Measurements from ENCODE around the gene TTC9. TPM values are rescaled to one million over a fixed set of nuclear protein-coding genes. Genes with fewer than 3 reads are reported as not detected.

Gene TTC9
- total and polyA plus RNA-seq, 2 experiments from 2014 or later: 10.3 to 34.2 TPM

DNA sequence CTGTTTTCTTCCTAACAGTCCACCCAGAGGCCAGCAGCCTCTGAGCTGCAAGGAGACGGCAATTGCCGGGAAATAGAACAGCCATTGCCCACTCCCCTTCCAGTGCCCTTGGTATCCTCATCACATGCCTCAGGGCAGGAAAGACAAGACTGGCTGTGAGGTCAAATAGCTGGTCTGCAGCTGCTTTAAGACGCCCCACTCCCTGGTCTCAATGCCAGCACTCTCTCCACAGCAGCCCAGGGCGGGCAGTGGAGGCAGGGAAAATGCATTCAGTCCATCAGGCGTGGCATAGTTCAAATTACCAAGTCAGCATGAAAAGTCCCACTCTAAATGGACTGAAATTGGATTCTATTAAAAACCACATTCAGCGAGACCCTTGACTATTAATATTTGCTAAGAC, 35.6 kb downstream of the TTC9 start:
- H3K79me2 ChIP-seq (replicated peaks; ENCODE audit: insufficient read depth): no peaks in the 10 kb centered on the region
- H4K20me1 ChIP-seq (replicated peaks; ENCODE audit: insufficient read depth): no peaks in the 10 kb centered on the region
- 0 out of 2 replicates have a peak overlapping the region, but pooled peaks have one; percentile 67 for H3K27ac ChIP-seq (ENCODE audit: low read depth)
- Mint-ChIP-seq H3K27me3 (ENCODE audit: insufficient read depth, low read depth, poor library complexity) (peaks cover 3% of the 10 kb centered on the region), H3K27ac (no peak overlapping the region), H3K4me1 (peaks cover 4% of the 10 kb centered on the region), H3K36me3 (ENCODE audit: low read depth) (peaks cover 27% of the 10 kb centered on the region), H3K9me3 (no peaks in the 10 kb centered on the region), H3K4me3 (no peak overlapping the region)
- peaks cover 10% of the 10 kb centered on the region for H3K36me3 ChIP-seq (ENCODE audit: insufficient read depth)
- H3K27me3 ChIP-seq (ENCODE audit: insufficient read depth): no peaks in the 10 kb centered on the region
- no peaks in the 10 kb centered on the region for H3K4me1 ChIP-seq (ENCODE audit: insufficient read depth)
- no peak overlapping the region for H3K4me2 ChIP-seq
- ATAC-seq: peak; percentile 53
- DNase-seq (ENCODE audit: low spot score): no peak
- peaks cover 12% of the 10 kb centered on the region; the same call in 1 of the 2 replicates for H3F3A ChIP-seq (replicated peaks; ENCODE audit: low read depth)
- no peak overlapping the region for H2AFZ ChIP-seq
- no peak overlapping the region for H3K4me3 ChIP-seq
- TF ChIP-seq ZNF114 (CRISPR knock-in tag; IDR thresholded peaks at IDR 0.05) (no peak), EZH2phosphoT487 (IDR thresholded peaks at IDR 0.05; ENCODE audit: unreplicated experiment) (no peak), STAT1 (IDR thresholded peaks at IDR 0.05; ENCODE audit: unreplicated experiment) (no peak), EZH2 (IDR thresholded peaks at IDR 0.05; ENCODE audit: low read depth, unreplicated experiment) (no peak)
- TF ChIP-seq, protein P1, sequence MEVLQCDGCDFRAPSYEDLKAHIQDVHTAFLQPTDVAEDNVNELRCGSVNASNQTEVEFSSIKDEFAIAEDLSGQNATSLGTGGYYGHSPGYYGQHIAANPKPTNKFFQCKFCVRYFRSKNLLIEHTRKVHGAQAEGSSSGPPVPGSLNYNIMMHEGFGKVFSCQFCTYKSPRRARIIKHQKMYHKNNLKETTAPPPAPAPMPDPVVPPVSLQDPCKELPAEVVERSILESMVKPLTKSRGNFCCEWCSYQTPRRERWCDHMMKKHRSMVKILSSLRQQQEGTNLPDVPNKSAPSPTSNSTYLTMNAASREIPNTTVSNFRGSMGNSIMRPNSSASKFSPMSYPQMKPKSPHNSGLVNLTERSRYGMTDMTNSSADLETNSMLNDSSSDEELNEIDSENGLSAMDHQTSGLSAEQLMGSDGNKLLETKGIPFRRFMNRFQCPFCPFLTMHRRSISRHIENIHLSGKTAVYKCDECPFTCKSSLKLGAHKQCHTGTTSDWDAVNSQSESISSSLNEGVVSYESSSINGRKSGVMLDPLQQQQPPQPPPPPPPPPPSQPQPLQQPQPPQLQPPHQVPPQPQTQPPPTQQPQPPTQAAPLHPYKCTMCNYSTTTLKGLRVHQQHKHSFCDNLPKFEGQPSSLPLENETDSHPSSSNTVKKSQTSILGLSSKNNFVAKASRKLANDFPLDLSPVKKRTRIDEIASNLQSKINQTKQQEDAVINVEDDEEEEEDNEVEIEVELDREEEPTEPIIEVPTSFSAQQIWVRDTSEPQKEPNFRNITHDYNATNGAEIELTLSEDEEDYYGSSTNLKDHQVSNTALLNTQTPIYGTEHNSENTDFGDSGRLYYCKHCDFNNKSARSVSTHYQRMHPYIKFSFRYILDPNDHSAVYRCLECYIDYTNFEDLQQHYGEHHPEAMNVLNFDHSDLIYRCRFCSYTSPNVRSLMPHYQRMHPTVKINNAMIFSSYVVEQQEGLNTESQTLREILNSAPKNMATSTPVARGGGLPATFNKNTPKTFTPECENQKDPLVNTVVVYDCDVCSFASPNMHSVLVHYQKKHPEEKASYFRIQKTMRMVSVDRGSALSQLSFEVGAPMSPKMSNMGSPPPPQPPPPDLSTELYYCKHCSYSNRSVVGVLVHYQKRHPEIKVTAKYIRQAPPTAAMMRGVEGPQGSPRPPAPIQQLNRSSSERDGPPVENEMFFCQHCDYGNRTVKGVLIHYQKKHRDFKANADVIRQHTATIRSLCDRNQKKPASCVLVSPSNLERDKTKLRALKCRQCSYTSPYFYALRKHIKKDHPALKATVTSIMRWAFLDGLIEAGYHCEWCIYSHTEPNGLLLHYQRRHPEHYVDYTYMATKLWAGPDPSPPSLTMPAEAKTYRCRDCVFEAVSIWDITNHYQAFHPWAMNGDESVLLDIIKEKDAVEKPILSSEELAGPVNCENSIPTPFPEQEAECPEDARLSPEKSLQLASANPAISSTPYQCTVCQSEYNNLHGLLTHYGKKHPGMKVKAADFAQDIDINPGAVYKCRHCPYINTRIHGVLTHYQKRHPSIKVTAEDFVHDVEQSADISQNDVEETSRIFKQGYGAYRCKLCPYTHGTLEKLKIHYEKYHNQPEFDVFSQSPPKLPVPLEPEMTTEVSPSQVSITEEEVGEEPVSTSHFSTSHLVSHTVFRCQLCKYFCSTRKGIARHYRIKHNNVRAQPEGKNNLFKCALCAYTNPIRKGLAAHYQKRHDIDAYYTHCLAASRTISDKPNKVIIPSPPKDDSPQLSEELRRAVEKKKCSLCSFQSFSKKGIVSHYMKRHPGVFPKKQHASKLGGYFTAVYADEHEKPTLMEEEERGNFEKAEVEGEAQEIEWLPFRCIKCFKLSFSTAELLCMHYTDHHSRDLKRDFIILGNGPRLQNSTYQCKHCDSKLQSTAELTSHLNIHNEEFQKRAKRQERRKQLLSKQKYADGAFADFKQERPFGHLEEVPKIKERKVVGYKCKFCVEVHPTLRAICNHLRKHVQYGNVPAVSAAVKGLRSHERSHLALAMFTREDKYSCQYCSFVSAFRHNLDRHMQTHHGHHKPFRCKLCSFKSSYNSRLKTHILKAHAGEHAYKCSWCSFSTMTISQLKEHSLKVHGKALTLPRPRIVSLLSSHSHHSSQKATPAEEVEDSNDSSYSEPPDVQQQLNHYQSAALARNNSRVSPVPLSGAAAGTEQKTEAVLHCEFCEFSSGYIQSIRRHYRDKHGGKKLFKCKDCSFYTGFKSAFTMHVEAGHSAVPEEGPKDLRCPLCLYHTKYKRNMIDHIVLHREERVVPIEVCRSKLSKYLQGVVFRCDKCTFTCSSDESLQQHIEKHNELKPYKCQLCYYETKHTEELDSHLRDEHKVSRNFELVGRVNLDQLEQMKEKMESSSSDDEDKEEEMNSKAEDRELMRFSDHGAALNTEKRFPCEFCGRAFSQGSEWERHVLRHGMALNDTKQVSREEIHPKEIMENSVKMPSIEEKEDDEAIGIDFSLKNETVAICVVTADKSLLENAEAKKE (CRISPR knock-in tag; IDR thresholded peaks at IDR 0.05): no peak
- no peaks in the 10 kb centered on the region for H3K9me2 ChIP-seq (ENCODE audit: insufficient read depth)

DNA sequence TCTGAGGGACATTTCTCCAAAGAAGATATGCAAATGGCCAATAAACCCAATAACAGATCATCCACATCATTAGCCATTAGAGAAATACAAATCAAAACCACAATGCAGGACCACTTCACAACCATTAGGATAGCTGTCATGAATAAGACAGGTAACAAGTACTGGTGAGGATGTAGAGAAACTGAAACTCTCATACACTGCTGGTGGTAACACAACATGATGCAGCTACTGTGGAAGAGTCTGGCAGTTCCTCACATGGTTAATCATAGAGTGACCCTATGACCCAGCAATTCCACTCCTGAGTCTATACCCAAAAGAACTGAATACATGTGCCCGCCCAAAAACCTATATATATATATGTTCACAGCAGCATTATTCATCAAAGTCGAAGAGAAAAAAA, 39.0 kb downstream of the TTC9 start:
- no peaks in the 10 kb centered on the region for H3K27me3 ChIP-seq (ENCODE audit: insufficient read depth)
- DNase-seq (ENCODE audit: low spot score) (no peak), ATAC-seq (no peak)
- H3K4me3 ChIP-seq: no peak overlapping the region
- no peaks in the 10 kb centered on the region for H3K9me2 ChIP-seq (ENCODE audit: insufficient read depth)
- no peak overlapping the region for H2AFZ ChIP-seq
- H3K4me2 ChIP-seq: no peak overlapping the region
- H3K4me1 ChIP-seq (ENCODE audit: insufficient read depth): peaks cover 9% of the 10 kb centered on the region
- H3K4me3 Mint-ChIP-seq: no peak overlapping the region
- no peaks in the 10 kb centered on the region for H3K36me3 ChIP-seq (ENCODE audit: insufficient read depth)
- peaks cover 4% of the 10 kb centered on the region for H3K27me3 Mint-ChIP-seq (ENCODE audit: insufficient read depth, low read depth, poor library complexity)
- H3K36me3 Mint-ChIP-seq (ENCODE audit: low read depth): peaks cover 3% of the 10 kb centered on the region; the same call in 2 of the 3 replicates
- H3K79me2 ChIP-seq (replicated peaks; ENCODE audit: insufficient read depth): no peaks in the 10 kb centered on the region
- no peaks in the 10 kb centered on the region for H3K9me3 Mint-ChIP-seq
- peaks cover 18% of the 10 kb centered on the region for H3K4me1 Mint-ChIP-seq
- H3K27ac Mint-ChIP-seq: no peak overlapping the region
- H4K20me1 ChIP-seq (replicated peaks; ENCODE audit: insufficient read depth): no peaks in the 10 kb centered on the region
- peaks cover 9% of the 10 kb centered on the region; the same call in 1 of the 2 replicates for H3F3A ChIP-seq (replicated peaks; ENCODE audit: low read depth)
- no peak overlapping the region for H3K27ac ChIP-seq (ENCODE audit: low read depth)
- TF ChIP-seq CREB1 (CRISPR knock-in tag; IDR thresholded peaks at IDR 0.05; ENCODE audit: low read depth) (no peak), NANOG (IDR thresholded peaks at IDR 0.05; ENCODE audit: borderline replicate concordance) (no peak), JUNB (IDR thresholded peaks at IDR 0.05; ENCODE audit: unreplicated experiment) (no peak), EZH2 (IDR thresholded peaks at IDR 0.05; ENCODE audit: low read depth, unreplicated experiment) (no peak), POLR2AphosphoS5 (IDR thresholded peaks at IDR 0.05; ENCODE audit: low read depth) (no peak), ETS1 (IDR thresholded peaks at IDR 0.05) (no peak), ZNF331 (CRISPR knock-in tag; IDR thresholded peaks at IDR 0.05; ENCODE audit: low read depth) (no peak), ZNF114 (CRISPR knock-in tag; IDR thresholded peaks at IDR 0.05) (no peak), REST (IDR thresholded peaks at IDR 0.05; ENCODE audit: unreplicated experiment) (no peak)
